HG03460 (cell line): ENCODE data around the gene TIAM2.

Source experiments
- ATAC-seq: cut with Tn5 transposase; IDR thresholded peaks from one replicate; pipeline ENCODE4 v1.9.1; 2021; ENCODE audit not compliant: unreplicated experiment

The TIAM2 gene

DNA sequence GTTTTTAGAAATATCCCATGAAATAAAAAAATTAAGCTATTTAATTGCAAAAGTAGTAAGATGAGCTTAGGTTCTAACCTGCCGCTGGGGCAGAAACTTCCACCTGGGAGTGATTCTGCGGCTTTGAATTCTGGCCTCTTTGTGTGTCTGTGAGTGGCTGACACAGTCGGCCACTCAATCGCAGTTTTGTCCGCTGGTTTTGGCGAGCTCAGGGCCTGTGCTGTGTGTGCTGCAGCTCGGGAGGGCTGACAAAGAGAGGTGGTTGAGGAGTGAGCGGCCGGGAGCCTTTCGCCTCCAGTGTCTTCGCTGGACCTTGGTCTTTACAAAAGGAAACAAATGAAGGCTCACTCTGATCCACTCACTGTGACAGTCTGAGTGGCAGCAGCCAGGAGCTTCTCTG lies 128.4 kb downstream of the TIAM2 start:
- ATAC-seq, result no peak

DNA sequence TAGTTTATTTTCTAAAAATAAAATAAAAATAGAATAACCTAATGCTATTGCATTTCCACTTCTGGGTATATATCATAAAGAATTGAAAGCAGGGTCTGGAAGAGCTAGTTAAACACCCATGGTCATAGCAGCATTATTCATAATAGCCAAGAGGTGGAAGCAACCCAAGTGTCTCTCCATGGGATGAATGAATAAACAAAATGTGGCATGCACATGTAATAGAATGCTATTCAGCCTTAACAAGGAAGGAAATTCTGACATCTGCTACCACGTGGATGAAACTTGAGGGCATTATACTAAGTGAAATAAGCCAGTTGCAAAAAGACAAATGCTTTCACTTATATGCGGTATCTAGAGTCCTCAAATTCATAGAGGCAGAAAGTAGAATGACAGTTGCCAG lies 130.8 kb downstream of the TIAM2 start:
- ATAC-seq, result no peak

DNA sequence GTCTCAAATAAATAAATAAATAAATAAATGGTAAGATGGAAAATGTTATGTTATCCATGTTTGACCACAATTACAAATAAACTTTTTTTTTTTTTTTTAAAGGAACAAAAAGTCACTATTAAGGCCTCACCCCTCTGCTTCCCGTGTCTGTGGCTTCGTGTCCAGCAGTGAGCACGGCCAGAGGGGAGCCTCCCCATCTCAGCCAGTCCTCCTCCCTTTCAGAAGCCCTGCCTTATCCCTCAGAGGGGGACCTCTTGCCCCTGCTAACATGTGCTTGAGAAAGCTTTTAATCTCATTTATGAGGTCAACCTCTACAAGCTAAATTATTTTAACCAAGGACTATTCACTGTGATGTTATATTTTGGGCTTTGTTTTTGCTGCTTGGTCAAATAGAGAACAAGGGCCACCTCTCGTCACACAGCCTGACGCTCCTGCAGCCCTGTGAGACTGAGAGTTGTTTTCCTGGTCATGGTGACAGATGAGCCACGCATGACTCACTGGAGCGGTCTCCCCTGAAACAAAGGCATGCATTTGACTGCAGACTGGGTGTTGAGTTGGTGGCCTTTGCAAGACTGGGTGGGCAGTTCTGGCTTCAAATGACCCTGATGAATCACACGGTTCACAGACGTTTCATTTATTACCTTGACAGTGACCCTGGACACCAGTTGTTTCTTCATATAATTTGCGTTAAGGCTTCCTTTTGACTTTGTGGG lies 131.8 kb downstream of the TIAM2 start:
- no peak for ATAC-seq

DNA sequence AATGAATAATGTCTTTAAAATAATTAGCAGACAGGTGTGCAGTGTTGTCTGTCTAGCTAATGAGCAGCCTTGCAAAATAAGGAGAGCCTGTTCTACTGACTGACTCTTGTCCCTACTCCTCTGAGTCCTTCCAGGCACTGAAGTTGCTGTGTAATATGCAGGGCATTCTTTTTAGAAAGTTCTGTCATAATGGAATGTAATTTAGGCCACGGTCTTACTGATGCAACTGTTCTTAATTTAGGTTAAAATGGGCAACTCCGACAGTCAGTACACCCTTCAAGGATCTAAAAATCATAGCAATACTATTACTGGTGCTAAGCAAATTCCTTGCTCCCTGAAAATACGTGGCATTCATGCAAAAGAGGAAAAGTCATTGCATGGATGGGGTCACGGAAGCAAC lies 133.9 kb downstream of the TIAM2 start:
- no peak for ATAC-seq

DNA sequence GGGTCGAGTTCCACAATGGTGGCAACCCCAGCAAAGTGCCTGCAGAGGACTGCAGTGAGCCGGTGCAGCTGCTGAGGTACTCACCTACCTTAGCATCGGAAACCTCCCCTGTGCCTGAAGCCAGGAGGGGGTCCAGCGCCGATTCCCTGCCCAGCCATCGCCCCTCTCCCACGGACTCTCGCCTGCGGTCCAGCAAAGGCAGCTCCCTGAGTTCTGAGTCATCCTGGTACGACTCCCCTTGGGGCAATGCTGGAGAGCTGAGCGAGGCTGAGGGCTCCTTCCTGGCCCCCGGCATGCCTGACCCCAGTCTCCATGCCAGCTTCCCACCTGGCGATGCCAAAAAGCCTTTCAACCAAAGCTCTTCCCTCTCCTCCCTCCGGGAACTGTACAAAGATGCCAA lies 134.6 kb downstream of the TIAM2 start:
- no peak for ATAC-seq

DNA sequence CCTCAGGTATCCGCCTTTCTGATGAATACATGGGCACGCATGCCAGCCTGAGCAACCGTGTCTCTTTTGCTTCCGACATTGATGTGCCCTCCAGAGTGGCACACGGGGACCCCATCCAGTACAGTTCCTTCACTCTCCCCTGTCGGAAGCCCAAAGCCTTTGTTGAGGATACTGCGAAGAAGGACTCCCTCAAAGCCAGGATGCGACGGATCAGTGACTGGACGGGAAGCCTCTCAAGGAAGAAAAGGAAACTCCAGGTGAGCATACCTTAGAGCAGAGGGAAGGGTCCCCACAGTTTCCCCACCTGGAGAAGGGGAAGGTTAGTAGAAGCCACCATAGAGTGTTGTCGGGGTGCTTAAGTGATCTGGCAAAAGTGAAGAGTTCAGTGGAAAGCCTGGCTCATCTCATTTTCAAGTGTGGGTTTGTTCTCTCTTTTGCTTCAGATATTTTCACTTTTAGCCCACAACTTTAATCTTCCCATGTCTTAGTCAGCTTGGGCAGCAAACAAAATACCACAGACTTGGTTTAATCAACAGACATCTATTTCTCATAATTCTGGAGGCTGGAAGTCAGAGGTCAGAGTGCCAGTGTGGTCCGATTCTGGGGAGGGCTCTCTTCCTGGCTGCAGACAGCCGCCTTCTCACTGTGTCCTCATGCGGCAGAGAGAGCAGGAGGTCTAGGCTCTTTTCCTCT lies 135.2 kb downstream of the TIAM2 start:
- ATAC-seq, result no peak

DNA sequence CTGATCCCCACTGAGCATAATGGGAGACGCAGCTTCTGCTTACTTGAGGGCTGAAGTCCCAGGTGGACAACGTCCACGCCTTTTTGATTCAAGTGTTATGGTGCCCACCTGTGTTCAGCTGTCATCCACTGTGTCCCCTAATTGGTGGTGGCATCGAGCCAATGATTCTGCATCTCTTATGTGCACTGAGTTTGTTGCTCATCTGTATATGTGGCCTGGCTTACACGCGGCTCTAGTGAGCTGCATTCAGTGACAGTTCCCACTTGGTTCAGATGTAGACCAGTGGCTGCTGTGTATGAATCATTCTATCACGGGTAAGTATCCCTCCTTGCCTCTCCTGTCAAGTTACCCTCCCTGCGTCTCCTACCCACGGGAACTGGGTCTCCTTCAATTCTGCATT lies 137.5 kb downstream of the TIAM2 start:
- ATAC-seq, result no peak

DNA sequence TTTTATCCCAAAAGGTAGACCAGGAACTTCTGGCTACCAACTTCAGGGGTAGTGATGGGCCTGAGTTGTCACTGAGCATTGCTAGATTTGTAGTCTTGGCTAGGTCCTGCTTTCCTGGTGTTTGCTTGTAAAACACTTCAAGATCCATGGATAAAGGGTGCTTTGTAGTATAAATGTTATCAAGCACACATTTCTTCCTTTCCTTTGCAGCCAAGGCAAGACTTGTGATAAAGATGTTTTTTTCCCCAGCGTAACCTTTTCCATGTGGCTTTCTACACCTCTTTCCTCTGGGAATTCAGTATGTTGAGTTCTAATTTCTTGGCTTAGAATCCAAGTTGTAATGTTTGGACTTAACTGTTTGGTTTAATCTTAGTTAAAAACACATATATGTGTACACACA lies 145.9 kb downstream of the TIAM2 start:
- ATAC-seq, result no peak

DNA sequence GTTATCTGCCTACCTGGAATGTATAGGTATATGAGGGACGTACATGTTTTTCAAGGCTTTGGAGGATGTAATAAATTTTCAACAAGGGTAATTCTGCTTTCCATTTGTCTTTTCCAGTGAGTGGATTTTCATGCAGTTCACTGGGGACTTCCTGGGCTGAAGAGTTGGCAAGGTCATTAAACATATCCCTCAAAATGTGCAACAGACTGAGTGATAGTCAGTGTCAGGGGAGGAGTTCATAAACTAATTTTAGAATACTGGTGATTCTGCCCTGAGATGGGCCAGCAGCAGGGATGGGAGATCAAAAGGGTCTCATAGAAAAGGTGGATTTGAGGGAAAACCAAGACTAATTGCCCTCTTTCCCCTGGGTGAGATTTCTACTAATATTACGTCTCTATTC lies 146.4 kb downstream of the TIAM2 start:
- ATAC-seq, result no peak

DNA sequence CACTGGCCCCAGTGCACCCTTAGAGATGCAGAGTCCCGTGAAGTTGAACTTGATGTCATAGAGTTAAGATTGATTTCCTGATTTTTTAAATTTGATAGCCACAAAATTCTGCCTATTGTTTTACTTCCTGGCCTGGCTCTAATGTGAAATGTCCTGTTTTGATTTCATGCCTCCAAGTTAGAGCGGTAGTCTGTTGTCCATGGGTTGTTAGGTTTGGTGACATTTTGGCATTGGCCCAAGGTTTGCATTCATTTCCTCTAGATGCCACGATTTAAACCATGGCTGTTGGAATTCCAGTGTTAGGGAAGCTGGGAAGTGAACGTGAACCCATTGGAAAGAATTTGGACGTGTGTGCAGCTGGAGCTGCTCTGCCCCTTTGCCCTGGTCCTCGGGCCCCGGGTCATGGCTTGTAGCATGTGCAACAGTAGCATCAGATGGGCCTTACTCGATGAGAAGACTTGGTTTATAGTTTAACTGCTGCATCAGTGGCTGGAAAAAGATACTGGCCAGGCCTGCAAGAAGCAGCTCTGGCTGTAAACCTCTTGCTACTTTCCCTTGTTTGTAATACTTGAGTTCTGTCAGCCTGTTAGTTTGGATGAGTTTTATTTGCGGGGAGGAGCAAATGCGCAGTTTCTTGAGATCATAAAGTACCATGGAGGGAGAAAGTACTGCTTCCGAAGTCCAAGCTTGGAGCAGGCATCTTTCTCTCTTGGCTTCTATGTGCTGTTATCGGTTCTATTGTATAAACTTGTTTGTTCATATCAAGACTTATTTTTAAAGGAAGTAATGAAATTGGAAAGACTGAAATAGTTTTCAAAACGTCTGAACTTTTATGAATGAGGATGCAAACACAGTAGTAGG lies 147.3 kb downstream of the TIAM2 start:
- no peak for ATAC-seq

DNA sequence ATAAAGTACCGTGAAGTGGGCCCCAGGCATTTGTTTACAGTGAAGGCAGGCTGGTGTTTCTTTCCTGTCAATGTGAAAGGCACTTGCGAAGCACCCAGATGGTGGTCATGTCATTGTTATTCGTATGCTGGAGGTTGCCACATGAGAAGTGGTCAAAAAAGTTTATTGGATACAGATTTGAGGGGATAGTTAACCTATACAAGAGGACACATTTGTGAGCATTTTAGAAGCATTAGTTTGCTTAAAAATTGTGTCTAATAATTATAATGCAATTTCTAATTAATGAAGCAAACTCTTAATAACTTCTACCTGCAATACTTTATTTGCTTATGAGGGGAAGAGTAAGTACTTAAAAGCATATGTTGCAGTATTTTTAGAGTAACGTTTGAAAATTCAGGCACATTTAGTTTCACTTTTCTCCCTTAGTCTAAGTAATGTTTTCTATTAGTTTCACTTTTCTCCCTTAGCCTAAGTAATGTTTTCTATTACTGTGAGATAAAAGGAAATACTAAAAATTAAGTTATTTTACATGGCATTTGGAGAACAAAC lies 148.0 kb downstream of the TIAM2 start:
- no peak for ATAC-seq

DNA sequence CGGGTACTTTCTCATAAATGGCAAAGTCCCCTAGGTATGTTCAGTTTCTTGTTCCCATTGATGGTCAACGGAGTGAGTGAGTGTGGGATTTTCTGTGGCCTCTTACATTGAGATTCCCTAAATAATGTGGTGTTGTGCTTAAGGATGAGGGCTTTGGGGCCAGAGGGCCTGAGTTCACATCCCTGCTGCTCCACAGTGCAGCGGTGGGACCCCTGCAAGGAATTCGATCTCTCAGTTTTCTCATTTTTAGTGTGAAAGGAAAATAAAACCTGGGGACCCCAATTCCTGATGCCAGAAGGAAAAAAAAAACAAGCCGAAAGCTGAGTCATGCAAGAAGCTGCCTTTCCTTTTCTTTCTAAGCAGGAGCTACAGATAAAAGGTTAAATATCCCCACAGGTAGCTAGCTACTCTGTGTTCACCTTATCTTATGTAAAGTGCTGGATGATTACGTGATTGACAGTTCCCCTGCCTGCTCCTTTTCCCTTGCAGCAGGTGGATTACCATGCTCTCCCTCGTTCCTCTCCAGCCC lies 148.5 kb downstream of the TIAM2 start:
- ATAC-seq, result no peak

DNA sequence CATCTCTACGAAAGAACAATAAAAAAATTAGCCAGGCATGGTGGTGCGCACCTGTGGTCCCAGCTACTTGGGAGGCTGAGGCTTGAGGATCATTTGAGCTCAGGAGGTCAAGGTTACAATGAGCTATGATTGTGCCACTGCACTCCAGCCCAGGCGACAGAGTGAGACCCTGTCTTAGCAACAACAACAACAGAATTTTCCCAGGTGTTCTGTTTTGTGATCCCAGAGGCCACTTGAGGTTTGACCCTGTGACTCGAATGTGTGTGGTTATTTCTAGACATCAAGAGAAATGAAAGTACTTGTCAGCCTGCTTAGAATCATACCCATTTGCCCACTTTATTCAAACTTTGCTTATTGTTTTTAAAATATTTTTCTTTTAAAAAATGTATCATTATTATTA lies 151.1 kb downstream of the TIAM2 start:
- no peak for ATAC-seq

DNA sequence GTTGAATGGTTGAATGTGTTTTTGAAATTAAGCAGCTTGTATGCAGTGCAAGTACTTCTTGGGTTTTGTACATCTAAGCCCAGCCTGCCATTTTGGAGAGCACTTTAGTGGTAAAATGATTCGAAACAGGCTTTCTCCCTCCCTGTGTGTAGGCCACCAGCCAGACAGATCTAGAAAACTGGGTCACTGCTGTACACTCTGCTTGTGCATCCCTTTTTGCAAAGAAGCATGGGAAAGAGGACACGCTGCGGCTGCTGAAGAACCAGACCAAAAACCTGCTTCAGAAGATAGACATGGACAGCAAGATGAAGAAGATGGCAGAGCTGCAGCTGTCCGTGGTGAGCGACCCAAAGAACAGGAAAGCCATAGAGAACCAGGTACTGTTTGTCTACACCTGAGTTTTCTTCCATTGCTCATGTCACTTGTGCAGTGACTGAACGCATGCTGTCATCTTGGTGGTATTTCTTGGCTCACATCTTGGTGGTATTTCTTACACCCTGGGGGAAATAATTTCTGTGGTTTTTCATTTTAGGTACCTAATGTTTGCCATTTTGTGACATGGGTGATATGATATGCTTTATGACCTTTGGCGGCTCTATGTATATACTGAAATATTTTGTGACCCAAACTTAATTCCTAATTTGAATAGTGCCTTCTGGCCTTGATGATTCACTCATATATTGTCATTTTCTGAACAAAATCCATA lies 153.0 kb downstream of the TIAM2 start:
- ATAC-seq, result no peak

DNA sequence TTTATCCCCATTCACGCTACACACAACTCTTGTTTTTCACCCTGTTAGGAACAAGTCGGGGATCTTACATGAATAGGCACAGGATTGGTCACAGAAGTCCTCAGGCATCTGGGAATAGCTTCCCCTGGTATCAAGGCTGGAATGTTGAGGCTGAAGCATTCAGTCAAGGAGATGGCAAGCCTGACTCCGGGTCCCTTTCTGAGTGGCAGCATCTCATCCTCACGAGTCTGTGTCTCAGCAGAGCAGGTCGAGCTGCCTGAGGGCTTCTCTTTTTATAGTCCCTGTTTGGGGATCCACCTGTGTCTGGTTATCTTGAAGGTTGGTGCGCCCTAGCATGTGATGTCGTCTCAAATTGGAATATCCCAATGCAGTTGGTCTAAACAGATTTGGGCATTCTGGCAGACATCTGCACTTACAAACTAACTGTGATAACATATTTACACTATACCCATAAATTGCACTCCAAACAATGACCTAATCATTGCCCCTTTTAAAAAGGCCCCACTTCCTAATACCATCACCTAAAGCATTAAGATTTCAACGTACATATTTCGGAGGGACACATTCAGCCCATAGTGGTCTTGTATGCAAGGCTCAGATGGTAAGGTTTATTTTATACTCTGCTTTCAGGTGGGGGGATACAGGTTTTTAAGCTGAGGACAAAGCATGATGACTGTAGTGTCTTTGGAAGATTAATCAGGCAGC lies 156.0 kb downstream of the TIAM2 start:
- no peak for ATAC-seq

DNA sequence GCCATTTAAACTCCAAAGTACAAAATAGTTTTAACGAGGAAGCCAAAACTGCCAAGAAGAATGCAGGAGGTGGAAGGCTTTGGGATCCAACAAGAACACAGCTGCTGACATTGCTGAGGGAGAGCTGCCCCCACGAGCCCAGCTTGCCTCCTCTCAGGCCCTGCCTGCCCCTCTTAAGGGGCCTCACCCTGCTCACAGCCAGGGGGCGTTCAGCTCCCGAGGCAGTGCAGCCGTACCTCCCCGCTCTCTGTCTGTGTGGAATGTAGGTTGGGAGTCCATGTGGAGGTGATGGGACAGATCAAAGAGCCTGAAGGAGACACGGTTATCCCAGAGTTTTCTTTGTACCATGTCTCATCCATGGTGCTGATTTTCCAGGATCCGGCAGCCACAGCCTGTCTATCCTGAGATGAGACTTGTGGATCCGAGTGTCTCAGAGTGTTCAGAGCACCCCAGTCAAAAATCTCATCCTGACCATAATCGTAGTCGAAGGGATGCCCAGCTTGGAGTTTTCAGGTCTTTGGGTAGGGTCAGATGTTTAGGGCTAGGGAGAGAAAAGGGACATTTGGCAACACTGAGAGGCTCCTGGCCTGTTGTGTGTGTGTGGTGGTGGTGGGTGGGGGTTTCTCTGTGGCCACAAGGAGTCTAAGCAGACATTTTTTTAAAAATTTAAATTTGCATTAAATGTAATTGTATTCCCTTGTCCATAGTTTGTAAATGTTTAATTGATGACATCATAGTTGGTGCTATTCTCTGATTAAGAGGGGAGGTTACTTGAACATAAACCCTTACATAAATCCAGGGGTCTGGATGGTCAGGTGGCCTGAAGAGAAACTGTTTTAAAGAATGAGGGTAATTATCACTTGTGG lies 157.3 kb downstream of the TIAM2 start:
- ATAC-seq, result no peak

DNA sequence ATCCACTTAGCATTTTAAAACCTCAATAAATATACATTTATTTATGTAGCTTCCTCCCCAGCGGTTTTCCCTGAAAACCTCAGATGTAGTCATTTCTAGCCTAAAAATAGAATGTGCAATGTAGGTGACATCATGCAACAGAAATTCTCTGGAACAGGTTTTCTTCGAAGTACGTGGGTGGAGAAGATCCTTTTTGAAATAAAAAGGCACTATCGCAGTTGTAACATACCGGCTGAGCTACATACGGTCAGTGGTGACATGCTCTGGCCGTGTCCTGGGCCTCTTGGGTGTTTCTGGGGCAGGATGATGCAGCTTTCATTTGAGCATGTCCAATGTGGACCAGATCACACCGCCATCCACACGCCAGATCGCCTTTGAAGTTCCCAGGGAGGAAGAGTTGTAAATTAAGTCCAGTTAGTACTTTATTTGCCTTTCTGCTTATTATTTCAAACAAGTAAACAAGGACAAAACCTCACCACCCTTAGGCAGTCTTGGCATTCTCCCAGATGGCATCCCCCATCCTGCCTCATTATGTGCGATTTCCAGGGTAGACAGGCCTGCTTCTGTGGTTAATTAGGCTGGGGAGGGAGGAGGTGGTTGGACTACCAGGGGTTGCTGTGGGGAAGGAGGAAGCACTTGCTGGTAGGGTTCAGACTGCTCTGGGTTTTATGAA lies 159.2 kb downstream of the TIAM2 start:
- ATAC-seq, result no peak

DNA sequence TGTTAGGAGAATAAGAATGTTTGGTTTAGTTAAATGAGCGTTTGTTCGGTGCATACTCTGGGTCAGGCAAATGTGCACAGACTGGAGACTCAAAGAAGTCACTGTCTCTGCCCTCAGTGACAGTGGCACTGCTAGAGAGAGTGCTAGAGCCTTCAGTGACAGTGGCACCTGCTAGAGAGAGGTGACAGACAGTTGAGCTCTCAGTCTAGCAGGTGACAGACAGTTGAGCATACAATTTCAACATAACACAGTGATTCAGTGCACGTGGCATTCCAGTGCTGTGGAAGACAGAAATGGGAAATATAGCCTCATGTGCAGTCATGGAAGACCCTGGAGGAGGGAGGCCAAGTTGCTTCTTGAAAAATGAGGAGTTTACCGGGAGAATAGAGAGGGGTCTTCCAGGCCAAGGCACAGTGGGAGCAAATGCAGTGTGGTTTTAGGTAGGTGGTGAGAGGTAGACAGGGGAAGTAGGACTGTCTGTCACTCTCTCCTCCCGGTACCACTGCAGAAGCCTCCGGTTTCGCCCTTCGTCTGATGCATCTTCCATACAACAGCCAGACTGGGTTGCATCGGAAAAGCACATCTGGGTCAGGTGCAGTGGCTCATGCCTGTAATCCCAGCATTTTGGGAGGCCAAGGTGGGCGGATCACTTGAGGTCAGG lies 160.8 kb downstream of the TIAM2 start:
- ATAC-seq, result no peak
